DMS153 treated with DMSO at 0.1 percent for 48 hours (cell line): ENCODE data around the gene GFY.
"Not testable (repeated sequence)": the region's sequence is repeated elsewhere in the genome, so short reads cannot be mapped to it uniquely, and the experiment has no call there.

Source experiments
- DNase-seq: peaks from one replicate; lab custom pipeline; 2025; ENCODE audit not compliant: unreplicated experiment; lab: John Stamatoyannopoulos, UW

The GFY gene

GRCh38 chr19:49442771-49443365, 17.7 kb downstream of the GFY start:
- peak; percentile 55 for DNase-seq

- peak; percentile 93 for DNase-seq
Measured at GRCh38 chr19:49443366-49444099, 18.3 kb downstream of the GFY start.

- not testable (repeated sequence) for DNase-seq
Measured at GRCh38 chr19:49444100-49444700, 19.0 kb downstream of the GFY start.

GRCh38 chr19:49445997-49446396, 20.8 kb downstream of the GFY start:
- DNase-seq, result no peak

GRCh38 chr19:49447485-49448431, 22.6 kb downstream of the GFY start:
- no peak for DNase-seq

GRCh38 chr19:49448432-49448786, 23.2 kb downstream of the GFY start:
- DNase-seq, result no peak

- DNase-seq, result no peak
Measured at GRCh38 chr19:49450405-49450804, 25.2 kb downstream of the GFY start.

GRCh38 chr19:49451430-49452181, 26.4 kb downstream of the GFY start, which contains the start of gene PIH1D1:
TSS of gene PIH1D1 (minus strand) at chr19:49451814. CDS start at chr19:49451574, 240 bp downstream.
- DNase-seq, result peak; percentile 98

- DNase-seq, result peak; percentile 97
Measured at GRCh38 chr19:49453013-49453756, 28.0 kb downstream of the GFY start, which contains the start of gene ALDH16A1. TSS of gene ALDH16A1 (plus strand) at chr19:49453225. CDS start at chr19:49453332, 107 bp downstream.

GRCh38 chr19:49453757-49454240, 28.6 kb downstream of the GFY start:
- DNase-seq, result no peak

- no peak for DNase-seq
Measured at GRCh38 chr19:49455773-49456172, 30.6 kb downstream of the GFY start.

GRCh38 chr19:49456326-49456725, 31.1 kb downstream of the GFY start:
- DNase-seq, result no peak

- DNase-seq, result no peak
Measured at GRCh38 chr19:49458567-49458903, 33.3 kb downstream of the GFY start.

GRCh38 chr19:49459388-49459787, 34.2 kb downstream of the GFY start:
- DNase-seq, result no peak

- not testable (repeated sequence) for DNase-seq
Measured at GRCh38 chr19:49461130-49461529, 35.9 kb downstream of the GFY start.

GRCh38 chr19:49461656-49462055, 36.5 kb downstream of the GFY start:
- DNase-seq, result no peak

GRCh38 chr19:49462492-49462891, 37.3 kb downstream of the GFY start:
- no peak for DNase-seq

GRCh38 chr19:49463960-49464740, 39.0 kb downstream of the GFY start:
- DNase-seq, result no peak

- no peak for DNase-seq
Measured at GRCh38 chr19:49465371-49465770, 40.2 kb downstream of the GFY start.
